ENCODE measurements around the gene GNGT1. TPM values are rescaled to one million over a fixed set of nuclear protein-coding genes. Genes with fewer than 3 reads are reported as not detected.

The GNGT1 gene
- total and polyA plus RNA-seq, 4 donors: not detected

GRCh38 chr7:93866886-93867285, 39.5 kb upstream of the GNGT1 start:
- 66% methylated on average over 3 of the region's 3 CpGs for WGBS
- no peak for DNase-seq (ENCODE audit: low spot score)
- H3K27ac ChIP-seq (ENCODE audit: low read depth in 1 of 2, low read length in 2 of 2): no peak overlapping the region

GRCh38 chr7:93873998-93874574, 32.3 kb upstream of the GNGT1 start:
- H3K4me1 ChIP-seq (ENCODE audit: control insufficient read depth in 4 of 4, insufficient read depth in 4 of 4, low read length in 3 of 4): no peaks in the 10 kb centered on the region
- WGBS: 71% methylated on average over 1 of the region's 1 CpG
- no peak overlapping the region for H3K9ac ChIP-seq (ENCODE audit: low read depth in 1 of 2, low read length in 2 of 2)
- peaks cover 0 to 4% (median 0%) of the 10 kb centered on the region in 4 donors for H3K9me3 ChIP-seq (ENCODE audit: control insufficient read depth in 4 of 4, low read length in 3 of 4)
- no peaks in the 10 kb centered on the region for H3K36me3 ChIP-seq (ENCODE audit: control insufficient read depth in 4 of 4, insufficient read depth in 3 of 4, low read depth in 1 of 4, low read length in 3 of 4)
- DNase-seq (ENCODE audit: low spot score): no peak
- H3K27ac ChIP-seq (ENCODE audit: low read depth in 1 of 2, low read length in 2 of 2): no peak overlapping the region
- H3K27me3 ChIP-seq (ENCODE audit: control insufficient read depth in 4 of 4, insufficient read depth in 4 of 4, low read length in 3 of 4): no peaks in the 10 kb centered on the region
- TF ChIP-seq SP1 (IDR thresholded peaks at IDR 0.05) (no peak), FOXA1 (IDR thresholded peaks at IDR 0.05) (no peak), YY1 (IDR thresholded peaks at IDR 0.05) (no peak), TAF1 (conservative IDR thresholded peaks at IDR 0.05) (no peak), GABPA (IDR thresholded peaks at IDR 0.05 in 1 of 2, conservative IDR thresholded peaks at IDR 0.05 in 1 of 2) (no peak), RAD21 (IDR thresholded peaks at IDR 0.05) (no peak), JUND (IDR thresholded peaks at IDR 0.05) (no peak), MAX (IDR thresholded peaks at IDR 0.05) (no peak), HNF4A (conservative IDR thresholded peaks at IDR 0.05) (no peak), RXRA (IDR thresholded peaks at IDR 0.05) (no peak), NR2F2 (IDR thresholded peaks at IDR 0.05) (no peak), EGR1 (IDR thresholded peaks at IDR 0.05; ENCODE audit: low read depth in 2 of 2) (no peak), ATF3 (IDR thresholded peaks at IDR 0.05) (no peak), HNF4G (IDR thresholded peaks at IDR 0.05) (no peak), CTCF (IDR thresholded peaks at IDR 0.05; ENCODE audit: low read depth, low read length, missing input control) (no peak)
- no peak overlapping the region for H3K4me3 ChIP-seq (ENCODE audit: low read depth in 1 of 3, low read length in 3 of 3)

More at GRCh38 chr7:93866886-93867285, 39.5 kb upstream of the GNGT1 start:
- H3K9me3 ChIP-seq (ENCODE audit: control insufficient read depth in 4 of 4, low read length in 3 of 4): no peaks in the 10 kb centered on the region
- no peaks in the 10 kb centered on the region for H3K36me3 ChIP-seq (ENCODE audit: control insufficient read depth in 4 of 4, insufficient read depth in 3 of 4, low read depth in 1 of 4, low read length in 3 of 4)
- H3K9ac ChIP-seq (ENCODE audit: low read depth in 1 of 2, low read length in 2 of 2): no peak overlapping the region
- TF ChIP-seq RXRA (IDR thresholded peaks at IDR 0.05) (no peak), YY1 (IDR thresholded peaks at IDR 0.05) (no peak), NR2F2 (IDR thresholded peaks at IDR 0.05) (no peak), FOXA1 (IDR thresholded peaks at IDR 0.05) (no peak), MAX (IDR thresholded peaks at IDR 0.05) (no peak), FOXA2 (IDR thresholded peaks at IDR 0.05) (no peak), GABPA (IDR thresholded peaks at IDR 0.05 in 1 of 2, conservative IDR thresholded peaks at IDR 0.05 in 1 of 2) (no peak), CTCF (IDR thresholded peaks at IDR 0.05; ENCODE audit: low read depth, low read length, missing input control) (no peak)
- no peaks in the 10 kb centered on the region for H3K4me1 ChIP-seq (ENCODE audit: control insufficient read depth in 4 of 4, insufficient read depth in 4 of 4, low read length in 3 of 4)
- no peak overlapping the region for H3K4me3 ChIP-seq (ENCODE audit: low read depth in 1 of 3, low read length in 3 of 3)
- H3K27me3 ChIP-seq (ENCODE audit: control insufficient read depth in 4 of 4, insufficient read depth in 4 of 4, low read length in 3 of 4): no peaks in the 10 kb centered on the region

Measured in liver (tissue), 9 donors.